ENCODE measurements around the gene LAMP1. TPM values are rescaled to one million over a fixed set of nuclear protein-coding genes. Genes with fewer than 3 reads are reported as not detected.

Gene LAMP1
- total RNA-seq, 1 donor from 2014 or later = 210 TPM

DNA sequence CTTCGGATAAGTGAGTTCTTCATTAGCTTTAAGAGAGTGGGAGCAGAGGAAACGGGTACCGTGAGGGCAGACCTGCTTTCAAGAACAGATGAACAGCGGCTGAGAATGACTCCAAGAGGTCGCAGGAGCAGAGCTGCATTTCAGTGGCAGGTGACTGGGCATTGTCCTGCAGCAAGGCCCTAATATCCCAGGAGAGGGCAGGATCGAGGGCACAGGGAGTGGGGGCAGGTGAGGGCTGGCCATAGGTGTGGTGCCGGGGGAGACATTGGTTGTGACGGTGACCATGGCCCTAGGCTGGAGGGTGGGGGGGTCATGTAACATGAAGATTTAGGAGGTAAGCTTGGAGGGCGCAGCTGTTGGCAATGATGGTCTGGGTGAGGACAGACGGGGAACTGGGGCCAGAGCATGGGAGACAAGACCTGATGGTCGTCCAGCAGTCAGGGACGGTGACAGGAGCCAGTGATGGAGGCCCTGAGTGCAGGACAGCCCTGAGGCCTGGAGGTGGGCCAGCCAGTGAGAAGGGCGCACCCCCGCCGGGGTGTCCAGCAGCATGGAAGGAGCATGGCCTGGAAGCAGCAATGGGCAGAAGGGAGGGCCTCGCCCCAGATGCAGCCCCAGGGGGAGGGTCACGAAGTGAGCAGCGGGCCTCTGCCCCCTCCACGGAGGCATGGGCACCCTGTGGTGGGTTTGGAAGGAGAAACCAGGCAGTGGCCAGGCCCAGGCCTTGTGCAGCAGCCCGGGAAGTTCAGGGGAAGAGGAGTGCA, 29.2 kb upstream of the LAMP1 start:
- Mint-ChIP-seq H3K27ac (ENCODE audit: unreplicated experiment) (no peak overlapping the region), H3K9me3 (ENCODE audit: unreplicated experiment) (no peaks in the 10 kb centered on the region), H3K4me3 (ENCODE audit: unreplicated experiment) (no peak overlapping the region), H3K4me1 (ENCODE audit: unreplicated experiment) (no peaks in the 10 kb centered on the region), H3K27me3 (ENCODE audit: unreplicated experiment) (no peaks in the 10 kb centered on the region), H3K36me3 (ENCODE audit: low read depth, unreplicated experiment) (peaks cover 10% of the 10 kb centered on the region)
- TF ChIP-seq CTCF (IDR thresholded peaks at IDR 0.05; ENCODE audit: unreplicated experiment) = no peak
- DNase-seq (ENCODE audit: low spot score) = no peak

DNA sequence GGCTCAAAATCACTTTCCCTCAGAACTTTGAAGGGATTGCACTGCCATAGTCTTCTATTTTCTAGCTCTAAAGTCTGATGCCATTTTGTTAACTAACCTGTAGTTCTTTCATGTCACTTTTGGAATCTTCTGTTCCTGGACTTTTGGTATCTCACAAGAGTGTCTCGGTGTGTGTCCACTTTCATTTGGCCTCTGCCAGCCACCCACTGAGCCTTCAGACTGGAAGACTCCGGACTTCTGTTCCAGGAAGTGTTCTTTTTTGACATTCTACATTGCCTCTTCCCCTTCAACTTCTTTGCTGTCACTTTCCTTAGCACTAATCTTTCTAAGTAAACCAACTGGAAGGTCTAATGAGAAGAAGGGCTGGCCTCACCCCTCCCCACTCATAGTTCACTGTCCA, 25.0 kb upstream of the LAMP1 start:
- H3K27me3 Mint-ChIP-seq (ENCODE audit: unreplicated experiment) = no peaks in the 10 kb centered on the region
- H3K27ac Mint-ChIP-seq (ENCODE audit: unreplicated experiment) = peak overlapping the region; percentile 41
- TF ChIP-seq CTCF (IDR thresholded peaks at IDR 0.05; ENCODE audit: unreplicated experiment) = no peak
- H3K4me1 Mint-ChIP-seq (ENCODE audit: unreplicated experiment) = peaks cover 5% of the 10 kb centered on the region
- no peaks in the 10 kb centered on the region for H3K9me3 Mint-ChIP-seq (ENCODE audit: unreplicated experiment)
- H3K36me3 Mint-ChIP-seq (ENCODE audit: low read depth, unreplicated experiment) = peaks cover 11% of the 10 kb centered on the region
- DNase-seq (ENCODE audit: low spot score) = no peak
- H3K4me3 Mint-ChIP-seq (ENCODE audit: unreplicated experiment) = no peak overlapping the region

GRCh38 chr13:113272701-113273181, 24.3 kb upstream of the LAMP1 start:
- H3K4me3 Mint-ChIP-seq (ENCODE audit: unreplicated experiment) = no peak overlapping the region
- H3K9me3 Mint-ChIP-seq (ENCODE audit: unreplicated experiment) = no peaks in the 10 kb centered on the region
- no peaks in the 10 kb centered on the region for H3K27me3 Mint-ChIP-seq (ENCODE audit: unreplicated experiment)
- TF ChIP-seq CTCF (IDR thresholded peaks at IDR 0.05; ENCODE audit: unreplicated experiment) = no peak
- H3K36me3 Mint-ChIP-seq (ENCODE audit: low read depth, unreplicated experiment) = peaks cover 5% of the 10 kb centered on the region
- H3K4me1 Mint-ChIP-seq (ENCODE audit: unreplicated experiment) = peaks cover 5% of the 10 kb centered on the region
- DNase-seq (ENCODE audit: low spot score) = no peak
- no peak overlapping the region for H3K27ac Mint-ChIP-seq (ENCODE audit: unreplicated experiment)

DNA sequence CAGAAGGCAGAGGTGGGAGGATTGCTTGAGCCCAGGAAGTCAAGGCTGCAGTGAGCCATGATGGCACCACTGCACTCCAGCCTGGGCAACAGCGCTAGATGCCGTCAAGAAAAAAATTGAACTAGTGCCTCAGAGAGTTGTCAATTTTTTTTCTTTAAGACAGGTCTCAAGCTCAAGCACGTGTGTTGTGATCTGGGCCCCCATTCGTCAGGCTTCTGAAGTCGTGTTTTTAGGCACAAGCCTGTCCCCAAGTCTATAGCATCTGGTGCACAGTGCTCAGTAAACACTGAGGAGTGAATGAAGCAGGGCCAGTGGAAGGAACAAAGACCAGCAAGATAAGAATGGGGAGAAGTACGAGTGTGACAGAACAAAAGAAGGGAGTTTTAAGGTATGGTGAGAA, 23.7 kb upstream of the LAMP1 start:
- H3K27ac Mint-ChIP-seq (ENCODE audit: unreplicated experiment) = peak overlapping the region; percentile 57

More for the DNA sequence above, 23.7 kb upstream of the LAMP1 start:
- Mint-ChIP-seq H3K36me3 (ENCODE audit: low read depth, unreplicated experiment) (peaks cover 5% of the 10 kb centered on the region), H3K9me3 (ENCODE audit: unreplicated experiment) (no peaks in the 10 kb centered on the region), H3K27me3 (ENCODE audit: unreplicated experiment) (no peaks in the 10 kb centered on the region), H3K4me1 (ENCODE audit: unreplicated experiment) (peaks cover 5% of the 10 kb centered on the region), H3K4me3 (ENCODE audit: unreplicated experiment) (no peak overlapping the region)
- TF ChIP-seq CTCF (IDR thresholded peaks at IDR 0.05; ENCODE audit: unreplicated experiment) = no peak
- DNase-seq (ENCODE audit: low spot score) = no peak

All from endothelial cell (in vitro differentiated cells).